ENCODE results near the gene LAPTM5. TPM values are rescaled to one million over a fixed set of nuclear protein-coding genes. Genes with fewer than 3 reads are reported as not detected.
A peak's percentile ranks its signal among the peaks of the same experiment; 100 is the strongest.

The LAPTM5 gene
- total and polyA plus RNA-seq, 2 of the 13 experiments (the other 11 are each of a cell fraction or from before 2014, with no cell fraction given) = 0.41 to 0.86 TPM

DNA sequence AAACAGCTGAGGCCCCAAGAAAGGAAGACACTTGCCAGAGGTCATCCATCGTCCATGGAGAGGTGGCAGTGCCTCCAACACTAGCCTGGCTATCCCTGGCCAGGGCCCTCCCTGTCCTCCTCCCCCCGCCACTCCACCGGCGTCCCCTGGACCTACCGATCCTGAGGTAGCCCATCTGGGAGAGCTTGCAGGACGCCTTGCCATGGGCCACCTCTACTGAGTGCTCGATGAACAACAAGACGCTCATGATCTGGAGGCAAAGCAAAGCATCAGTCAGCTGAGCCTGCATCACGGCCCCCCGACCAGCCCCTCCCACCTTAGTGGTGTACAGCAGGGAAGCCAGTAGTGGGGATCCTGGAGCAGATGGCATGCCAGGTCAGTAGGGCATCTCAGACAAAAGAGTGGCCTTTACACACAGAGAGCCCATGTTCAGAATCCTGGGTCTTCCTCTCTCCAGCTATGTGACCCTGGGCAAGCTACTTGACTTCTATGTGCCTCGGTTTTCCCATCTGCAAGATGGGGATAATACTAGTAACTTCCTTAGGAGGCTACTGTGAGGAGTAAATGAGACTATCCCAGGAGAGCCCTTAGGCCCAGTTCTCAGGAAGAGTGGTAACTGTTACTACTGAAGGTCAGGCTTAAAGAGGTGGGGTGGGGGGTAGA is 15.1 kb downstream of the LAPTM5 start:
- FAIRE-seq (no peak), DNase-seq (ENCODE audit: low spot score) (no peak), ATAC-seq (no peak)
- H3K79me2 ChIP-seq (ENCODE audit: insufficient read depth, low read length) = no peaks in the 10 kb centered on the region
- no peaks in the 10 kb centered on the region for H3K9me3 ChIP-seq (ENCODE audit: low read length)
- H3K4me1 ChIP-seq (ENCODE audit: insufficient read depth, low read length) = peaks cover 70% of the 10 kb centered on the region
- H3K4me3 ChIP-seq (replicated peaks in 1 of 3; ENCODE audit: insufficient read depth in 1 of 3, low read depth in 2 of 3, low read length in 3 of 3) = no peak overlapping the region
- intact Hi-C loops (cut with micrococcal nuclease; ENCODE audit: unreplicated experiment) (no loop called here), in situ Hi-C loops (cut with HindIII; ENCODE audit: extremely low pct_ligation_motif_present, low pct_unique_long_range_greater_than_20kb) (no loop called here)
- TF ChIP-seq, protein P1, sequence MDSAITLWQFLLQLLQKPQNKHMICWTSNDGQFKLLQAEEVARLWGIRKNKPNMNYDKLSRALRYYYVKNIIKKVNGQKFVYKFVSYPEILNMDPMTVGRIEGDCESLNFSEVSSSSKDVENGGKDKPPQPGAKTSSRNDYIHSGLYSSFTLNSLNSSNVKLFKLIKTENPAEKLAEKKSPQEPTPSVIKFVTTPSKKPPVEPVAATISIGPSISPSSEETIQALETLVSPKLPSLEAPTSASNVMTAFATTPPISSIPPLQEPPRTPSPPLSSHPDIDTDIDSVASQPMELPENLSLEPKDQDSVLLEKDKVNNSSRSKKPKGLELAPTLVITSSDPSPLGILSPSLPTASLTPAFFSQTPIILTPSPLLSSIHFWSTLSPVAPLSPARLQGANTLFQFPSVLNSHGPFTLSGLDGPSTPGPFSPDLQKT (CRISPR knock-in tag; IDR thresholded peaks at IDR 0.05; ENCODE audit: borderline replicate concordance) = no peak
- TF ChIP-seq ZNF629 (CRISPR knock-in tag; conservative IDR thresholded peaks at IDR 0.05) = peak; percentile 72
- TF ChIP-seq, protein P2, sequence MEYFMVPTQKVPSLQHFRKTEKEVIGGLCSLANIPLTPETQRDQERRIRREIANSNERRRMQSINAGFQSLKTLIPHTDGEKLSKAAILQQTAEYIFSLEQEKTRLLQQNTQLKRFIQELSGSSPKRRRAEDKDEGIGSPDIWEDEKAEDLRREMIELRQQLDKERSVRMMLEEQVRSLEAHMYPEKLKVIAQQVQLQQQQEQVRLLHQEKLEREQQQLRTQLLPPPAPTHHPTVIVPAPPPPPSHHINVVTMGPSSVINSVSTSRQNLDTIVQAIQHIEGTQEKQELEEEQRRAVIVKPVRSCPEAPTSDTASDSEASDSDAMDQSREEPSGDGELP (IDR thresholded peaks at IDR 0.05; ENCODE audit: borderline replicate concordance, low read depth) = no peak
- ChIA-PET POLR2A (no interaction called here), CTCF (ENCODE audit: low intra/inter-chr PET ratio, low total read pairs) (no interaction called here)
- BruUV-seq (replicated peaks) = no TSS peak
- no peak overlapping the region for H3K9ac ChIP-seq (ENCODE audit: insufficient read depth, low read depth, low read length)
- H2AFZ ChIP-seq (ENCODE audit: low read length) = no peak overlapping the region
- H3K4me2 ChIP-seq (ENCODE audit: low read depth, low read length) = no peak overlapping the region
- no peak overlapping the region for H3K27ac ChIP-seq (ENCODE audit: extremely low read length, insufficient read depth, low read length)
- H4K20me1 ChIP-seq (ENCODE audit: insufficient read depth, low read length) = no peaks in the 10 kb centered on the region
- H3K36me3 ChIP-seq (replicated peaks in 1 of 2; ENCODE audit: control insufficient read depth in 1 of 2, insufficient read depth in 2 of 2, low read length in 2 of 2) = no peaks in the 10 kb centered on the region
- H3K27me3 ChIP-seq (ENCODE audit: control insufficient read depth in 1 of 2, insufficient read depth in 2 of 2, low read length in 2 of 2) = no peaks in the 10 kb centered on the region
- 56% methylated on average over 2 of the region's 11 CpGs for WGBS (ENCODE audit: low lambda C conversion rate)

DNA sequence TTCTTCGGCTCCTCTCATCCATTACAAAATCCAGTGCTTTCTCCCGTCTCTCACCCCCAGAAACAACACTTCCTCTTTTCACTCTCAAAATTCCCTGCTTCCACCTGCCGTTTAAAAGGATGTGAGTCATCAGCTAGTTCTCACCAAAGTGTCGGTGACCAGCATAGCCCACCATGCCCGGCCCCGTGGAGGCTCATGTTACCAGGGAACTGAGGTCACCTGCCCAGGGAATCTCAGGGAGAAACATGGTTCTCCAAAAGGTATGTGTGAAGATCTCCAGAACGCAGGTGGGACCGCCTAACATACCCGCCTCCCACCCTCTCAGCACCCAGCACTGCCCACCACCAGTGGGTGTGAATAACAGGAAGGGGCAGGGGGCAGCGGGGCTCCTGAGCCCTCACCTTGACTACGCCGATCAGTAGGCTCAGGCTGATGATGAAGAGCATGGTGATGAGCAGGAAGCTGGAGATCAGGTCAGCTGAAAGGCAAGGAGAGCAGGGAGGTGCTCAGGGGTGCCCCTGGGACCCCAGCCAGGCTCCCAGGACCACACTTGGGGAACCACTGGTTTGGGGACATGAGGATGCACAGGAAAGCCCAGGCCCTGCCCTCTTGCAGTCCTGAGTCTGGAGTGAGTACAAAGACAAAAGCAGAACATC is 16.2 kb downstream of the LAPTM5 start:
- Histone ChIP-seq H3K4me3 (replicated peaks in 1 of 3; ENCODE audit: insufficient read depth in 1 of 3, low read depth in 2 of 3, low read length in 3 of 3) (no peak overlapping the region), H2AFZ (ENCODE audit: low read length) (no peak overlapping the region), H3K4me1 (ENCODE audit: insufficient read depth, low read length) (peaks cover 59% of the 10 kb centered on the region), H3K36me3 (replicated peaks in 1 of 2; ENCODE audit: control insufficient read depth in 1 of 2, insufficient read depth in 2 of 2, low read length in 2 of 2) (no peaks in the 10 kb centered on the region), H3K4me2 (ENCODE audit: low read depth, low read length) (no peak overlapping the region), H3K9ac (ENCODE audit: insufficient read depth, low read depth, low read length) (no peak overlapping the region), H3K27ac (ENCODE audit: extremely low read length, insufficient read depth, low read length) (no peak overlapping the region), H3K79me2 (ENCODE audit: insufficient read depth, low read length) (no peaks in the 10 kb centered on the region), H4K20me1 (ENCODE audit: insufficient read depth, low read length) (no peaks in the 10 kb centered on the region), H3K9me3 (ENCODE audit: low read length) (no peaks in the 10 kb centered on the region), H3K27me3 (ENCODE audit: control insufficient read depth in 1 of 2, insufficient read depth in 2 of 2, low read length in 2 of 2) (no peaks in the 10 kb centered on the region)
- intact Hi-C loops (cut with micrococcal nuclease; ENCODE audit: unreplicated experiment) = no loop called here
- POLR2A ChIA-PET = interaction anchor here (1.3 kb wide), 1 partner anchor 23 kb away, joined by 4 read pairs; no protein-coding TSS in a partner anchor
- DNase-seq (ENCODE audit: low spot score) (no peak), ATAC-seq (no peak), FAIRE-seq (no peak)
- CTCF ChIA-PET (ENCODE audit: low intra/inter-chr PET ratio, low total read pairs) = no interaction called here
- in situ Hi-C loops (cut with HindIII; ENCODE audit: extremely low pct_ligation_motif_present, low pct_unique_long_range_greater_than_20kb) = no loop called here
- TF ChIP-seq, protein P3, sequence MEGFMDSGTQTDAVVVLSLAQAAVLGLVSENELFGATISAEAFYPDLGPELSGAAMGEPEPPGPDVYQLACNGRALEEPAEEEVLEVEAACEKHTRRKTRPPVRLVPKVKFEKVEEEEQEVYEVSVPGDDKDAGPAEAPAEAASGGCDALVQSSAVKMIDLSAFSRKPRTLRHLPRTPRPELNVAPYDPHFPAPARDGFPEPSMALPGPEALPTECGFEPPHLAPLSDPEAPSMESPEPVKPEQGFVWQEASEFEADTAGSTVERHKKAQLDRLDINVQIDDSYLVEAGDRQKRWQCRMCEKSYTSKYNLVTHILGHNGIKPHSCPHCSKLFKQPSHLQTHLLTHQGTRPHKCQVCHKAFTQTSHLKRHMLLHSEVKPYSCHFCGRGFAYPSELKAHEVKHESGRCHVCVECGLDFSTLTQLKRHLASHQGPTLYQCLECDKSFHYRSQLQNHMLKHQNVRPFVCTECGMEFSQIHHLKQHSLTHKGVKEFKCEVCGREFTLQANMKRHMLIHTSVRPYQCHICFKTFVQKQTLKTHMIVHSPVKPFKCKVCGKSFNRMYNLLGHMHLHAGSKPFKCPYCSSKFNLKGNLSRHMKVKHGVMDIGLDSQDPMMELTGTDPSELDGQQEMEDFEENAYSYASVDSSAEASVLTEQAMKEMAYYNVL (CRISPR knock-in tag; IDR thresholded peaks at IDR 0.05; ENCODE audit: borderline replicate concordance) = no peak
- TF ChIP-seq ZNF816 (CRISPR knock-in tag; IDR thresholded peaks at IDR 0.05; ENCODE audit: borderline replicate concordance) (no peak), SMAD1 (CRISPR knock-in tag; IDR thresholded peaks at IDR 0.05; ENCODE audit: borderline replicate concordance, low read depth) (no peak), SALL2 (CRISPR knock-in tag; IDR thresholded peaks at IDR 0.05) (no peak), CHCHD3 (CRISPR knock-in tag; IDR thresholded peaks at IDR 0.05) (no peak), KAT7 (CRISPR knock-in tag; IDR thresholded peaks at IDR 0.05; ENCODE audit: borderline replicate concordance) (no peak), MED1 (CRISPR knock-in tag; IDR thresholded peaks at IDR 0.05) (no peak)
- TF ChIP-seq, protein P4, sequence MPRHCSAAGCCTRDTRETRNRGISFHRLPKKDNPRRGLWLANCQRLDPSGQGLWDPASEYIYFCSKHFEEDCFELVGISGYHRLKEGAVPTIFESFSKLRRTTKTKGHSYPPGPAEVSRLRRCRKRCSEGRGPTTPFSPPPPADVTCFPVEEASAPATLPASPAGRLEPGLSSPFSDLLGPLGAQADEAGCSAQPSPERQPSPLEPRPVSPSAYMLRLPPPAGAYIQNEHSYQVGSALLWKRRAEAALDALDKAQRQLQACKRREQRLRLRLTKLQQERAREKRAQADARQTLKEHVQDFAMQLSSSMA (CRISPR knock-in tag; IDR thresholded peaks at IDR 0.05) = no peak
- 41% methylated on average over 12 of the region's 12 CpGs for WGBS (ENCODE audit: low lambda C conversion rate)
- BruUV-seq (replicated peaks) = no TSS peak

All from HepG2 (cell line).